ENCODE data around the gene TM2D1.

DNA sequence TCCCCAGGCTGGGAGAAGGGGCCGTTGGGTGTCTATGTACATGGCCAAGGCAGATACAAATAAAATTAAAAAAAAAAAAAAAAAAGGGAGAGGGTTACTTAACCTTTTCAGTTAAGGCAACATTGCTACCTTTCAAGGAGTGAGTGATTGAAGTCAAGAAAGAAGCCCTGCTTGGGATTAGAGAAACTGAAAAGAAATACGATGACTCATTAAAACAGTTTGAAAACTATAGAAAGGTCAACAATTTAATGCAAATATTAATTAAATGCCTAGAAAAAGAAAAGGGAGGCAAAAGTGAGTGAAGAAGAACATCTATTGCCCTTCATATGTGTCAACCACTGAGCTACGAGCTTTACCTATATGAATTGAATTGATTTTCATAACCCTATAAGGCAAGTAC is 69.5 kb downstream of the TM2D1 start:
- TF ChIP-seq, protein P1, sequence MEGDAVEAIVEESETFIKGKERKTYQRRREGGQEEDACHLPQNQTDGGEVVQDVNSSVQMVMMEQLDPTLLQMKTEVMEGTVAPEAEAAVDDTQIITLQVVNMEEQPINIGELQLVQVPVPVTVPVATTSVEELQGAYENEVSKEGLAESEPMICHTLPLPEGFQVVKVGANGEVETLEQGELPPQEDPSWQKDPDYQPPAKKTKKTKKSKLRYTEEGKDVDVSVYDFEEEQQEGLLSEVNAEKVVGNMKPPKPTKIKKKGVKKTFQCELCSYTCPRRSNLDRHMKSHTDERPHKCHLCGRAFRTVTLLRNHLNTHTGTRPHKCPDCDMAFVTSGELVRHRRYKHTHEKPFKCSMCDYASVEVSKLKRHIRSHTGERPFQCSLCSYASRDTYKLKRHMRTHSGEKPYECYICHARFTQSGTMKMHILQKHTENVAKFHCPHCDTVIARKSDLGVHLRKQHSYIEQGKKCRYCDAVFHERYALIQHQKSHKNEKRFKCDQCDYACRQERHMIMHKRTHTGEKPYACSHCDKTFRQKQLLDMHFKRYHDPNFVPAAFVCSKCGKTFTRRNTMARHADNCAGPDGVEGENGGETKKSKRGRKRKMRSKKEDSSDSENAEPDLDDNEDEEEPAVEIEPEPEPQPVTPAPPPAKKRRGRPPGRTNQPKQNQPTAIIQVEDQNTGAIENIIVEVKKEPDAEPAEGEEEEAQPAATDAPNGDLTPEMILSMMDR (IDR thresholded peaks at IDR 0.05; ENCODE audit: low read depth, low read length), result no peak
- no peak for TF ChIP-seq POLR2A (IDR thresholded peaks at IDR 0.05; ENCODE audit: extremely low read depth, insufficient read length)
- TF ChIP-seq, protein P2, sequence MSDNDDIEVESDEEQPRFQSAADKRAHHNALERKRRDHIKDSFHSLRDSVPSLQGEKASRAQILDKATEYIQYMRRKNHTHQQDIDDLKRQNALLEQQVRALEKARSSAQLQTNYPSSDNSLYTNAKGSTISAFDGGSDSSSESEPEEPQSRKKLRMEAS (IDR thresholded peaks at IDR 0.05; ENCODE audit: low read depth, low read length), result no peak
